ENCODE results near the gene PCNX1.

DNA sequence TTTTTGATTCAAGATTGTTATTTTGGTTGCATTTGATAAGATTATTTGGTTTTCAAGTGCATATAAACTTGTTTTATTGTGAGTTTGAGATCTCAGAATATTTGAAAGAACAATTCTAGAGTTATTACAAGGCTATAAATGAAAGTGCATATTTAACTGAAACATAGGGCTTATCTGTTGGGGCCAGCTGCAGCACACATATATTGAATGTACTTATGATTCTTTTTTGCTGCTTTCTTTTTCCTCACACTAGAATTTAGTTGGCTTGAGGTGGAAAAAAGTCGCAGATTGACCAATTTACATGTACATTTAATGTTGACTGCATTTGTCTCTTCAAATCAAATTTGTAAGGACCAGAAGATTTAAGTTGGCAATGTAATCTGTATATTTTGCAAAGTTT is 88.0 kb downstream of the PCNX1 start:
- TF ChIP-seq, protein P1, sequence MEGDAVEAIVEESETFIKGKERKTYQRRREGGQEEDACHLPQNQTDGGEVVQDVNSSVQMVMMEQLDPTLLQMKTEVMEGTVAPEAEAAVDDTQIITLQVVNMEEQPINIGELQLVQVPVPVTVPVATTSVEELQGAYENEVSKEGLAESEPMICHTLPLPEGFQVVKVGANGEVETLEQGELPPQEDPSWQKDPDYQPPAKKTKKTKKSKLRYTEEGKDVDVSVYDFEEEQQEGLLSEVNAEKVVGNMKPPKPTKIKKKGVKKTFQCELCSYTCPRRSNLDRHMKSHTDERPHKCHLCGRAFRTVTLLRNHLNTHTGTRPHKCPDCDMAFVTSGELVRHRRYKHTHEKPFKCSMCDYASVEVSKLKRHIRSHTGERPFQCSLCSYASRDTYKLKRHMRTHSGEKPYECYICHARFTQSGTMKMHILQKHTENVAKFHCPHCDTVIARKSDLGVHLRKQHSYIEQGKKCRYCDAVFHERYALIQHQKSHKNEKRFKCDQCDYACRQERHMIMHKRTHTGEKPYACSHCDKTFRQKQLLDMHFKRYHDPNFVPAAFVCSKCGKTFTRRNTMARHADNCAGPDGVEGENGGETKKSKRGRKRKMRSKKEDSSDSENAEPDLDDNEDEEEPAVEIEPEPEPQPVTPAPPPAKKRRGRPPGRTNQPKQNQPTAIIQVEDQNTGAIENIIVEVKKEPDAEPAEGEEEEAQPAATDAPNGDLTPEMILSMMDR (IDR thresholded peaks at IDR 0.05; ENCODE audit: insufficient read depth, low read length, poor library complexity, severe bottlenecking), result no peak
- no peak for TF ChIP-seq EZH2phosphoT487 (conservative IDR thresholded peaks at IDR 0.05; ENCODE audit: low read length)

Data from SU-DHL-6 (cell line).